ENCODE results near the gene DIS3L2.

DNA sequence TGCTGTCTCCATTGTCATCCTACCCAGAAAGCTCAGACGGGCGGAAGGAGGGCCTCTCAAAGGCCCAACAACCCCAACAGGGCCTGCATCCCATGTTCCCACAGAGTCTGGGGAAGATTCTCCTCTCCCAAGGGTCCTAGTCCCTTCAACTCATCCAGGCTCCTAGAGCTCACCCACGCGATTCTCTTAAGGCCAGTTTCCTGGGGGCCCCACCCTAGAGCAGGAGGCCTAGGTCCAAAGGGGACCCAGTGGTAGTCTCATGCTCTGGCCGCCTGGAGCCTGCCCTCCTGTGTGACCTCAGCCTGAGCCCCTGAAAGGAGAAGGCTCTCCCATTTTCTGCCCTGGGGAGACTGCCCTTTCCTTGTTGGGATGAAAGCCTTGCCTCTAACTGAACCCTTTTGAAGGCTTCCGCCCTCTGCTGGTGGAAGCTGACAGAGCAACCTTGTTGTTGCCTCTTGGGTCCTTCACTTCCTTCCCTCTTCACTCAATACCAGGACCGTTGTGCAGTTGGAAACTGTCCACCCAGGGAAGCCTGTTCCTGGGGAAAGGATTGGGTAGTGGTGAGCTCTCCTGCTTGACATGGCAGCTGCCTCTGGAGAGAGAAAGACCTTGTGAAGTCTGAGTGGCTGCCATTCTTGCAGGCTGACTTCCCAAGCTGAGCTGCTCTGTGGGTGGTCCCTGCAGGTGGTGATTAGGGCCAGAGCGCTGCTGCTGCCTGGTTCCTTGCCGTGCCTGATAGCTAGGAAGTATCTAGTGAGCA, 331.1 kb downstream of the DIS3L2 start:
- TF ChIP-seq, protein P1, sequence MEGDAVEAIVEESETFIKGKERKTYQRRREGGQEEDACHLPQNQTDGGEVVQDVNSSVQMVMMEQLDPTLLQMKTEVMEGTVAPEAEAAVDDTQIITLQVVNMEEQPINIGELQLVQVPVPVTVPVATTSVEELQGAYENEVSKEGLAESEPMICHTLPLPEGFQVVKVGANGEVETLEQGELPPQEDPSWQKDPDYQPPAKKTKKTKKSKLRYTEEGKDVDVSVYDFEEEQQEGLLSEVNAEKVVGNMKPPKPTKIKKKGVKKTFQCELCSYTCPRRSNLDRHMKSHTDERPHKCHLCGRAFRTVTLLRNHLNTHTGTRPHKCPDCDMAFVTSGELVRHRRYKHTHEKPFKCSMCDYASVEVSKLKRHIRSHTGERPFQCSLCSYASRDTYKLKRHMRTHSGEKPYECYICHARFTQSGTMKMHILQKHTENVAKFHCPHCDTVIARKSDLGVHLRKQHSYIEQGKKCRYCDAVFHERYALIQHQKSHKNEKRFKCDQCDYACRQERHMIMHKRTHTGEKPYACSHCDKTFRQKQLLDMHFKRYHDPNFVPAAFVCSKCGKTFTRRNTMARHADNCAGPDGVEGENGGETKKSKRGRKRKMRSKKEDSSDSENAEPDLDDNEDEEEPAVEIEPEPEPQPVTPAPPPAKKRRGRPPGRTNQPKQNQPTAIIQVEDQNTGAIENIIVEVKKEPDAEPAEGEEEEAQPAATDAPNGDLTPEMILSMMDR (IDR thresholded peaks at IDR 0.05 in 8 of 11, conservative IDR thresholded peaks at IDR 0.05 in 3 of 11): peak; percentile 25 to 84 (median 62)
- TF ChIP-seq POLR2A (IDR thresholded peaks at IDR 0.05): no peak
